Hypothalamus (tissue), 51 donors: ENCODE results near the gene NOTUM.

ENCODE experiments used
- DNase-seq, 51 donors: peaks; one replicate each; lab custom pipeline; 2025; lab: John Stamatoyannopoulos, UW

The NOTUM gene

DNA sequence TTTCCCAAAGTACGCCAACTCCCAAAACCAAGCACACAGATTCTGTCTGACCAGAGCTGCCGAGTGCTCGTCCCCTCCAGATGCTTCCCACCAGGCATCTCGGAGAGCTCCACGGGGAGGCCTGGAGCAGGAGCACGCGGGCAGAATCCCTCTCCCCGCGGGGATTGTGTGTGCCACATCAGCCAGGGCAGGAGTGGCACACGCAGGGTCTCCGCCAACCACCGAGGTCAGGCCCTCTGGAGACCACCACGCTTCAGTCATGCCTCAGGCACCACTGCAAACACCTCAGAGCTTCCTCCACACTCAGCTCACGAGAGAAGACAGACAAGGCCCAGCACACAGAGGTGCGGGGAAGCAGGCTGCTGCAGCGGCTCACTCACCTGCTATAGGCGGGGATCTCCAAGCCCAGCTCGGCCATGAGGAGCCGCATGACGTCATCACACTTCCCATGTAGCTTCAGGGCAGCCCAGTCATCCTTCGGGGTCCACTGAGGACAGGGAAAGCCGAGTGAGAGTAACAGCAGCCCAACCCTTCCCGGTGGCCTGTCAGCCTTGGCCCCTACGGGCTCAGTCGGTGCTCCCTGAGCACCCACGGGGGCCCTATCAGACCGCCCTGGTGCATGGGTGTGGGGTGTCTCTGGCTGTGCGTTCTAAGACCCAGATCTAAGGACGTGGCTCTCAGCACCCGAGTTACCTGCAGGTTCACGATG, 47.4 kb downstream of the NOTUM start:
- no peak for DNase-seq

DNA sequence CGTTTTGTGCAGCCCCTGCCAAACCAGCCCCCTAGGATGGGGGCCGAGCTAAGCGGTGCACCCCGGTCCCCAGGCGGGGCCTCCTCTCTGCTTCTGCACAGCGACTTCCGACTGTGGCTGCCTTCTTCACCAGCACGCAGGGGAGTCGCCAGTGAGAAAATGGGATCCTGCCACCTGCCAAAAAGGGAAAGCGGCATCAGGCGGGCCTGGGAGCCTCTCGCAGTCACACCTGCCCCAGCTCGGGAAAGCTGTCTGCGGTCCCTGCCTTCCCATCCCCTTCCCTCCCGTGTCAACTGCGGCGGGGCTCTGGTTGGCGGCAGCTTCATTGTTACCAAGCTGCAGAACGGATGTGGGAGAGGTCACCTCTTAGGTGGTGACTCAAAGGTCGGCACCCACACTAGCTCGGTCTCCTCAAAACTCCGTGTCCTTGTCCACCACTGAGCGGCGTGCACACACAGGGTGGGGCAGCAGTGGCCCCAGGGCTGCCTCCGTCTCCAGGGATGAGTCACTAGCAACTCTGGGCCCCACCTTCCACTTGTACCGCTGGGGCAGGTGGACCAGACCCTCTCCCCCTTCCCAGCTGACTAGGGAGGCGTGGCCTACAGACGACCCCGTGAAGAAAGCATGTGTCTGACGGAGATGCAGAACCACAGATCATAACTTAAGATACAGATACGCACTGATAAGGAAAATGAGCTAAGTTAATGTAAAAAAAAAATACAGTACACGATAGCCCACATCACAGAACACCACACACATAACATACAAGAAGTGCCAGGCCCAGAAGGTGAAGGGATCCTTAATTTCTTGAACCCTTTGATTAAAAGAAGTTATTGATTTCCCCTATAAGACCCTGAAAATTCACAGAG, 48.3 kb downstream of the NOTUM start:
- no peak for DNase-seq

DNA sequence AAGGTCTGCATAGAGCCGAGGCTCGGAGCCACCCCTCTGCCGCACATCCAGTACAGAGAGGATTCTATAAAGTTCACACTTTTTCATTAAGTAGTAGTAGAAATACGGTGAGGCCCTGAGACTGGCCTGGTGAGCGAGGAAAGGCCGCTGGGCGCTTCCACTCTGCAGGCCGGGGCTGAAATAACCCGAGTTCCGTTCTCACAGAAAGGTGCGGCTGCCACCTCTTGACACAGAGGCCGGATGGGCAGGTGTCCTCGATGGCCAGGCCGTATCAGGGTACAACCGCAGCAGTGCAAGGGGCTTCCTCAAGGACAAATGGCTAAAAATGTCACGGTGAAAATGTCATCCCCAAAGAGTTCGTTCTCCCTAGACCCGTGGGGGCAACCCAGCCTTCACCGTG, 49.0 kb downstream of the NOTUM start:
- no peak for DNase-seq

DNA sequence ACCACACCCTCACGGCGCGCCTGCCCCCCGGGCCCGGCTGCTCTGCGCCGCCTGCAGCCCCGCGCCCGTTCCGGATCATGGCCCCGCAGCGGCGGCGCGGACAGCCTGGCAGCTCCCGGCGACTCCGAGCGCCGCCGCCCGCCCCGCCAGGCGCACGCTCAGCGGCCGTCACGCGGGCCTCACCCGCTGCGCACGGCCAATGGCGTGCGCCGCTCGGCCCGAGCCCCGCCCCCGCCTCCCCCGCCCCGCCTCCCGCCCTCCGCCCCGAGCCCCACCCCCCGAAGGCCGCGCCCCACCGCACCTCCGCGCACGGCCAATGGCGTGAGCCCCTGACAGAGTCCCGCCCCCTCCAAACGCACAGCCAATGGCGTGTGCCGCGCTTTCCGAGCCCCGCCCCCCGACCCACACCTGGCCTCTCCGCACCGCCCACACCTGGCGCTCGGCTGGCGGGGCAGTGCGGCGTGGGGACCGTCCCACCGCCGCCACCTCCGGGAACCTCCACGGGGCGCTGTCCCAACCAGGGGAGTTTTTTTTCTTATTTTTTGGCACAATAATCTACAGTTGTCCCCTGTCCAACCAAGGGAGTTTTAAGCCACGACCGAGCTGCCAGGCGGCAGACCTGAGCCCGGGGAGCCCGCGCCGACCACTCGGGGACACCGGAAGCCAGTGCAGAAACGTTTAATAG, 49.6 kb downstream of the NOTUM start, which contains the start of gene PCYT2:
Gene PCYT2 (minus strand): TSS at position 123 of the 685 bp plus-strand sequence. CDS start 44 bp downstream, at position 79.
- DNase-seq: peak; percentile 25 to 94 (median 83)

DNA sequence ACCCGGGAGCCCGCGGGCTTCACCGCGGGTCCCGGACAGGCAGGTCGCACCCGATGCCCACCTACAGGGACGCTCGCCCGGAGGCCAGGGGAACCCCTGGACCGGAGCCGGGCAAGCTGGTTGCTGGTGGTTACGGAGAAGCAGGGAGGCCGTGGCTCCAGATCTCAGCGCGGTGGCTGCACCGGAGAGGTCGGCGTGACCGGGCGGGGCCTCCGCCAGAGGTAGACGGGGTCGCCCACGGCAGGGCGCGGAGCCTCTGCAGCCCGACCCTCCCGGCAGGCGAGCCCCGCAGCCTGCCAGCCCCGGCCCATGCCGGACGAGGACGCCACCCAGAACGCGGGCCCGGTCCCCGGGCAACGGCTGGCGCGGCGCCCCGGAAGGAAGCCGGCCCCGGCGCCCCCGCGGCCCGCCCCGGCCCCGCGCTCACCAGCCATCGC, 50.1 kb downstream of the NOTUM start:
- peak in 1 of 51 donors; percentile 41 for DNase-seq

DNA sequence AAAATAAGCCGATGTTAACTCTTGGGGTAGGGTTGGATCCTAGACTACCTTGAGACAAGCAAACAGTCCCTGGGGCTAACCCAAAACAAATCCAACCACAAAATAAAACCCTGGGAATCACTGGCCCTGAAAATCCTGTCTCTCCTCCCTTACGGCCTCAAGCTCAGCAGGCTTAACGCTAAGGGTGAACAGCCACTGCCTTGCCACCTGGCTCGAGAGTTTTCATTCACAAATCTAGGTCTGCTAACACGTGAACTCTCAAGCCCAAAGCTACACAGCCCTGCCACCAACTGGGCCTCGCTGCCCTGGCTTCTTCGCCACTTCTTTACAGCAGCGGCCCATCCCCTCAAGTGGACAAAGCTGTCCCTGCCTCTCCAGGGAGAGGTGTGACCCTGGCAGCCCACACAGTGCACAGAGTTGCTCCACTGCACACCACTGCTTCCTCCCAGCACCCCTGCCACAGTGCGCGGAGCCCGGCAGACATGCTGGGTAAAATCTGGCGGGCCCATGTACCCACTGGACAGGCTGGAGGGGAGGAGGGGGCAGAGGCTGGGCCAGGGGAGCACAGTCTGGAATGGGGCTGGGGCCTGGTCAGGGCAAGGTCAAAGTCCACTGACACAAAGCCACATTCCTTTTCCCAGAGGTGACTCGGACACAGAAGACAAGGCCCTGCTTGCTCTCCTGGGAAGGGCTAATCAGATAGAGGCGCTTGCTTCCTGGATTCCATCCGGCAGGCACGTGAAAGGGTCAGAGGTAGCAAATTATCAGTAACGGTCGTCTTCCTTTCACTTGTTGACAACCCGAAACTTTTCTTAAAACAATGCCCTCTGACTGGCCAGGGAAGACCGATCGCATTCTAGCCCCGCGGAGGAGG, 50.8 kb downstream of the NOTUM start:
- no peak for DNase-seq

DNA sequence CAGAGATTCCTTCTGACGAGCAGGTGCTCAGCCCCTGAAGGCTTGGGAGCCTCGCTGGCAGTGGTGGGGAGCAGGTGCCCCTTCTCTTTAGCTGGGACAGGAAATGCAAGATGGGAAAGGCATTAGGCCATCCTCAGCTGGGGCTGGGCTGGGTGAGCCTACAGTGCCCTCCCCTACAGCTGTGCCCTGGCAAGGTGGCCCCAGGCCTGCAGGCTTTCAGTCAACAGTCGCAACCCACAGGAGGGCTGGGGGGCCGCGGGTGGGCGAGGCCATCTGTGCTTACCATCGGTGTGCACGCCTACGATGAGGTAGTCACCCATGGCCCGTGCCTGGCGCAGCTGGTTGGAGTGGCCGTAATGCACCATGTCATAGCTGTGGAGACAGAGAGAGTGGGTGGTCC, 51.8 kb downstream of the NOTUM start:
- DNase-seq: no peak

DNA sequence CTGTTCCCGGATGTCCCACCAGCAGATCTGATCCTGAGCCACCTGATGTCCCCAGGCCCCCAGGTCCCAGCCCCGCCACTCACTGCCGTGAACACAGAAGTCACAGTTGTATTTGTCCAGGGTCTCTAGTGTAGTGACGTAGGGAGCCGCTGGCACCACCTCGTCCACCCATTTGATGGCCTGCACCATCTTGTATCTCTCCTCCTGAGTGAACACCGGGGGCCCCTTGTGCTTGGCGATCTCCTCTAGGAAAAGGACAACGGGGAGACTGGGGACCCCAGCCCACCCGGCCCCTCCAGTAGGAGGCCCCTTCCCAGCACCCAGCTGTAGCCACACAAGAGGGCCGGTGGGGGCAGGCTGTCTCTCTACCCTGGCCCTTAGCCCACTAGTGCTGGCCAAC, 52.2 kb downstream of the NOTUM start:
- no peak for DNase-seq

DNA sequence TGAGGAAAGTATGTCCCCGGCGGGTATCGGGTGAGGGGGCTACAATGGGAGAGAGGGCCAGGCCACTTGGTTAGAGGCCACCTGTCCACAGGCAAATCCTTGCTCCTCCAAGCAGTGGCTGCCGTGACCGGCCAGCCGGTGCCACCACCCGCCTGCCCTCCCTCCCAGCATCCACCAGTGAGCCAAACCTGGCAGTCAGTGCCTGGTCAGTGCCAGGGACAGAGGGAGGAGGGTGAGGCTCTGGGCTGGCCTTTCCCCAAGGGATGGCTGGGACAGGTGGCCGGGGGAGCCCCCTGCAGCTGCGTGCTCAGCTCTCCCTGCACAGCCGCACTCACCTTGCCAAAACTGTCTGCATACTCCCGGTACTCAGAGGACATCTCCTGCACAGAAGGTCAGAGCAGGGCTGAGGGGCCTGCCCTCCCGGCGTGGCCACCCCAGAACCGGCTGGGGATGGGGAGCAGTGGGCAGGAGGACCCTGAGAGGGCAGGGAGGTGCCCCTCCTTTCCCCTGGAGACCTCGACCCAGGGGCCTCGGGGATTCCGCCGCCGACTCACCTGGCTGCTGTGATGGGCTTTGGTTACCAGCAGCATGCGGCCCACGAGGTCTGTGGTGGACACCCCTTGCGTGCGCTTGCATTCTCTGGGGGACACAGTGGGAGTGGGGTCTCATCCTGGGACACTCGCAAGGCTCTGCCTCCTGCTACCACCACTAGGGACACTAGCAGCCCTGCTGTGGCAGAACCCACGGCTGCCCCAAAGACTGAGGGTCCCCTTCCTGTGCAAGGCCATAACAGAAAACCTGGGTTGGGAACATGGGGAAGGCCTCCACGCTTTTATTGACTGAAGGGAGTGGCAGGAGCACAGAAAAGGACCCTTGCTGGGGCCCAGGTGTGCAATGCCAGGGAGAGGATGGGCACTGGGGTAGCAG, 53.5 kb downstream of the NOTUM start:
- no peak for DNase-seq

DNA sequence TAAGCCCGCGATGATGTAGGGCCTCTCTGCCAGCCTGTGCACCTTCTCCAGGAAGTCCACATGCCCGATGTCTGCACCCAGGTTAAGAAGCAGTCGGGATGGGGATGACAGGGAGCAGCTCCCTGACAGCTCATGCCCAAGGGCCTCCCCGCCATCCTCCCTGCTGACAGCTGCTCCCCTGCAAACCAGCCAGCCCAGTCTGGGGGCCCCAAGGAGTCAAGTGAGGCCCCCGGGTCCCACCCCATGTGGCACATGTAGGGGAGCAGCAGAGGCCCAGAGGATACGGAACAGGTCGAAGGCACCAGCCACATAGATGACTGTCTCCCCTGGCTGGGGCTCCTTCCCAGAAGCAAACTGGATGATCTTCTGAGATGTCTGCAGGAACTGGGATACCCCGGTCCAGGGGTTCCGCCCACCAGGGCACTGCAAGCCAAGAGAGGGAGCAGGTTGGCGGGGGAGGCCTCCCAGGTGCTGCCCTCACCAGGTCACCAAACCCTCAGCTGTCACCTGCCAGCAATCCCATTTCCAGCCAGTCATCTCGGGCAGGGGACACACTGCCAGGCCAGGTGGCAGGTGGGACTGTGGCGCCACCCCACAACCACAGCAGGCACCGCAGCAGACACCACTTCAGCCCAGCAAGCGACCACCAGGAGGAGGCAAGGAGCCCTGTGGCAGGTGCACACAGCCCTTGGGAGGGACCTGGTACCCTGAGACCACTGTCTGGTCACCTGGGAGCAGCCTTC, 54.3 kb downstream of the NOTUM start:
- no peak for DNase-seq

DNA sequence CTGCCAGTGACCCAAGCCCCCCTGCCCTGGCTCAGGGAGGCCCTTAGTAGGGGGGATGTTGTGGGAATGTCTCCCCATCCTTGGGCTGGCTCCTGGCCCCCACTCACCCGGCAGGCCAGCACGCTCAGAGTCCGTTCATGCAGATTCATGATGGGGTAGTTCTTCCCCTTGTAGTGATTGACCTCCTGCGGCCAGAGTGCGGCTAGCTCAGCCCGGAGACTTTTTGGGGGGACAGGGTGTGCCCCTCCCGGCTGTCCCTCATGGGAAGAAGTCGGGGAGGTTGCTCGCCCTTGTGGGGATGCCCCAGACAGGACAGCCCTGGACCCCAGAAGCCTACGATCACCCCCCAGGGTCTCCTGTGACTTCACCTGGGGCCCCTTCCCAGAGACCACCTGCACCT, 55.0 kb downstream of the NOTUM start:
- DNase-seq: no peak

DNA sequence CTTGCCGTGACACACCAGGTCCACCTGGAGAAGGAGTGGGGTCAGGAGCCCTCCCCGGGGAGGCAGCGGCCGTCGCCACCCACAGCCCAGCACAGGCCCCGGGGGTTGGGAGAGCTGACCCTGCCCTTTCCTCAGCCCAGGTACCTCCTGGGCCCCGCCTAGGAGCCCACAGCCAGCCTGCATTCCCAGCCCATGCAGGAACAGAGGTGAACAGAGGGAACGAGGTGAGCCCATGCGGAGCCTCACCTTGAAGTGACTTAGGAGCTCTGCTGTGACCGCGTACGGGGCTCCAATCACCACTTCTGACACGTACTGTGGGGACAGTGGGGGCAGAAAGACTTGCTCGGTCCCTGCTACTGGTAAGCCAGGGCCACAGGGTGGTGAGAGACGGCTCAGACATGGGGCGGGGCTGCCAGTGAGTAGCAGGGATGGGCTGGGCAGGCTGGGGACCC, 55.5 kb downstream of the NOTUM start:
- no peak for DNase-seq

DNA sequence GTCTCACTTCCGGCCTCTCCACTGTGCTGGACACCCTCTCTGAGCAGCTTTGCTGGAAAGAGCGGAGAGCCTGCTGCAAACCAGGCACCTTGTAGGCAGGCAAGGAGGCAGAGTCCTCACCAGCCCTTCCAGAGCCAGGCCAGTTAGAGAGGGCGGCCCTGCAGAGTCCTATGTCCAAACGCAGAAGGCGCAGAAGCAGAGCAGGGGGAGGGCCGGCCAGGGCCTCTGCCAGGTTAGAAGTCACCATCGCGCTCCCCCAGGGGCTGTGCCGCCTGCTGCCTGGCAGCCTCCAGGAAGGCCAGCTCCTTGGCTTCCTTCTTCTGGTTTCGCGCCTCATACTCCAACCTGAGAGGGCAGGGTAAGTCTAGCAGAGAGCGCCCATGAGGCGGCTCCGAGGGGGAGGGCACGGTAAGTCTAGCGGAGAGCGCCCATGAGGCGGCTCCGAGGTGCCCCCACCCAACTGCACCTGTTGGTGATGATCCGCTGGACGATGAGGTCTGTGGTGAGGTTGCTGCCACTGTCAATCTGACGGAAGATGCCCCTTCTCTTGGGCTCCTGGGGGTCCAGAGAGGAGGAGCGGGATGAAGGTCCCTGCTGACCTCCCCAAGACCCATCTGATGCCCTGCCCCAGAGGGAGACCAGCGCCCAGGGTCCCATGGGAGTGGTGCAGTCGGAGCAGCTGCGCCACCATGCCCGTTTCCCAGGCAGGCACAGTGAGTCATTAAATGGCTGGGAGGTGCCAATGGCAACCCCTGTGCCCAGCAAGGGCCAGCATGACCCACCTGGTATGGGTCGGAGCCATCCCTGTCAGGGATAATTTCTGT, 56.2 kb downstream of the NOTUM start:
- no peak for DNase-seq

DNA sequence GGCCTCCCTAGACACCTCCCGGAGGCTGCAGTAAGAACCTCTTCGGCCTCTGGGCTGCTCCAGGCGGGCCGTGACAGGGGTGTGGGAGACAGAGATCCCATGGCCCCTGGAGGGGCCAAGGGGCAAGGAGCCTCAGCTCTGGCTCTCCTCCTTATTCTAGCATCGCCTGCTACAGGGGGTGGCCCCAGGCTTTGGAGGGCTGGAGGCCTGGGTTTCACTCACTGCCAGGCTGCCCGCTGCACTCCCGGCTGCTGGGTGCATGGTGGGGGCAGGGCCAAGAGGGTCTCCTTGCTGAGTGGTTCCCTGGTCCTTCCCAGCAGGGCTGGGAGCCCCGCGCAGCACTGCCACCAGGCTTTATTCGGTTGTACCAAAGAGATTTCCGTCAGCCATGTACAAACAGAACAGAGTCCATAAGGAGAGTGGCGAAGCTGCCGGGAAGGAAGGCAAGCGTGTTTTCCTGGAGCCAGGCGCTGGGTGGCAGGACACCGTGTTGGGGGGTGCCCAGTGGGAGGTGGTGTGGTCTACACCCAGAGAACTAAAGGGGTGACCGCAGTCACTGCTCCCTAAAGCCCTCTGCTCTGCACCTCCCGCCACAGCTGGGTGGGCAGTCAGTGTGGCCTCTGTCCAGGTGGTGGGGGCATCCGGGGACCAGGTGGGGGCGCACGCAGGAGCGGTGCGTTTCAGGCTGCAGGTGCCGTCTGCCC, 56.9 kb downstream of the NOTUM start:
- no peak for DNase-seq

DNA sequence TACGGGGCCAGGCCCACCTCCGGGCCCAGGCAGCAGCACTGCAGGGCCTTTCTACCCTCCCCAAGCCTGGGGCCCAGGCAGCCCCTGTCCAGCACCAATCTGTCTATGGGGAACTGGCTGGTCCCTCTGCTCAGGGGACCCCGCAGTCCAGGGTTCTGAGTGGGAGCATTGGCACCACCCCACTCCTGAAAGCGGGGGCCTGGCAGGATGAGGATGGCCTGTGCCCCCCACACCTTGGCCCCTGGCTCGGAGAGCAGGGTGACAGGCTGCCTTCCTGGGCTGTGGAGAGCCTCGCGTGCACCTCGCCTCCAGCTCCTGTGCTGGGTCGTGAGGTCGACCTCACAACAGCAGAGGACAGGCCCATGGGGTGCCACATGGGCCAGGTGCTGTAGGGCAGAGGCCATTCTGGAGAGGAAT, 57.6 kb downstream of the NOTUM start:
- no peak for DNase-seq

DNA sequence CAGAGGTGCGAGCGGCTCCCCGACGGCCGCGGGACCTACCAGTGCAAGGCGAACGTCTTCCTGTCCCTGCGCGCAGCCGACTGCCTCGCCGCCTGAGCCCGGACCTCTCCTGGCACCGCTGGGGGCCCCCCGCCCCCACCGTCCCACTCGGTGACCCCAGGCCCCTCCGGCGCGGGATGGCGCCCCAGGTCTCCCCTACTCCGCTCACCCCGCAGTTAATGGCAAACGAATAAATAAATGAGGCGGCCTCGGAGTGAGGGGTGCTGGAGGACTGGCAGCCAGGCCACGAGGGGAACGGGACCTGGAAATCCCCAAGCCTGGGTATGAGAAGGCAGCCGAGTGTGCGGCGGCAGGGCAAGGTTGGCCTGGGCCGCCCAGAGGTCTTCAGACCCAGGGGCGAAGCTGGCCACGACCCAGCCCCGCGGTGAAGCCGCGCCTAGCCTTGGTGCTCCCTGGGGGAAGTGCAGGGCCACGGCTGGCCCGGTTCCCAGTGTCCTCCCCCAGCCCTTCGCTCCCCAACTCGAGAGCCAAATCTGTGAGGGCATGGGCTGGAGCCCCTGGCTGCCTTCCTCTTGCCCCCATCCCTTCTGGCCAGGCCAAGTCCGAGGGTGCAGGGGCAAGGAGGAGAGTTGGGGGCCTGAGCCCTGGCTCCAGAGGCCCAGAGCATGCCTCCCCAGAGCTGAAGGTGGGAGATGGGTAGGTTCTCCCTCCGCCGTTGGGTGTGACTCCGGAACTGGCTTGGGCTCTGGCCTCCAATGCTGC, 58.2 kb downstream of the NOTUM start:
- DNase-seq: no peak
